NCI-H187 (cell line): Measurements from ENCODE around the gene FGD4.

Experiments used
- DNase-seq, 2 experiments: peaks; one replicate each; lab custom pipeline; 2025; lab: John Stamatoyannopoulos, UW

Gene FGD4

GRCh38 chr12:32457251-32458025 lies 58.1 kb downstream of the FGD4 start:
- DNase-seq, result no peak

GRCh38 chr12:32460638-32461037 lies 61.3 kb downstream of the FGD4 start:
- DNase-seq, result no peak

DNA sequence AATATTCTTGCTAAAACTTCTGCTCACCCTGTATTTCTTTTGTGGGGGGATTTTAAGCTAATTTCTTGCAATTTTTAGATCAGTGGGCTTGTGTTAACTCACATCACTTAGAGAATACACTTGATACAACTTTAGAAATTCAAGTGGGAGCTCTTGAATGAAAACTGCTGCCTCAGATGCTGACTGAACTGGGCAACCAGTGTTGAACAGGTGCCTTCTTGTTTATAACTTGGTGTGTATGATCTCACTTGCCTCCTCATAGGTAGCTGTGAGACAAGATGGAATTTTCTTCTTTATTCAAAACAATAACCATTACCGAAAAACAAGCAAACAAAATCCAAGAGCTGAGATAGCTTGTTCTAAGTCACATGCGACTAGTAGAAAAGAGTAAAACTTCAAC lies 63.5 kb downstream of the FGD4 start:
- DNase-seq, result no peak

DNA sequence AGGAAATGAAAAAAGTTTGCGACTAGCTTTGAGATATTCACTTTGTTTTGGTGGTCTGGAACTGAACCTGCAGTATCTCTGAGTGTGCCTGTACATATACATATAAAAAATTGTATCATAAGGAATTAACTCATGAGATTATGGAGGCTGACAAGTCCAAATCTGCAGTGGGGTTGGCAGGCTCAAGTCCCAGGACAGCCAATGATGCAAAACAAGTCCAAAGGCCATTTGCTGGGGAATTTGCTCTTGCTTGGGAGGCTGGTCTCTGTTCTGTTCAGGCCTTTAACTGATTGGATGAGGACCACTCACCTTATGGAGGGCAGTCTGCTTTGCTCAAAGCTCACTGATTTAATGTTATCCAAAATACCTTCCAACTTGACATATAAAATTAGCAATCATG lies 66.8 kb downstream of the FGD4 start:
- DNase-seq, result no peak

GRCh38 chr12:32466986-32467711 lies 67.8 kb downstream of the FGD4 start:
- DNase-seq, result no peak

DNA sequence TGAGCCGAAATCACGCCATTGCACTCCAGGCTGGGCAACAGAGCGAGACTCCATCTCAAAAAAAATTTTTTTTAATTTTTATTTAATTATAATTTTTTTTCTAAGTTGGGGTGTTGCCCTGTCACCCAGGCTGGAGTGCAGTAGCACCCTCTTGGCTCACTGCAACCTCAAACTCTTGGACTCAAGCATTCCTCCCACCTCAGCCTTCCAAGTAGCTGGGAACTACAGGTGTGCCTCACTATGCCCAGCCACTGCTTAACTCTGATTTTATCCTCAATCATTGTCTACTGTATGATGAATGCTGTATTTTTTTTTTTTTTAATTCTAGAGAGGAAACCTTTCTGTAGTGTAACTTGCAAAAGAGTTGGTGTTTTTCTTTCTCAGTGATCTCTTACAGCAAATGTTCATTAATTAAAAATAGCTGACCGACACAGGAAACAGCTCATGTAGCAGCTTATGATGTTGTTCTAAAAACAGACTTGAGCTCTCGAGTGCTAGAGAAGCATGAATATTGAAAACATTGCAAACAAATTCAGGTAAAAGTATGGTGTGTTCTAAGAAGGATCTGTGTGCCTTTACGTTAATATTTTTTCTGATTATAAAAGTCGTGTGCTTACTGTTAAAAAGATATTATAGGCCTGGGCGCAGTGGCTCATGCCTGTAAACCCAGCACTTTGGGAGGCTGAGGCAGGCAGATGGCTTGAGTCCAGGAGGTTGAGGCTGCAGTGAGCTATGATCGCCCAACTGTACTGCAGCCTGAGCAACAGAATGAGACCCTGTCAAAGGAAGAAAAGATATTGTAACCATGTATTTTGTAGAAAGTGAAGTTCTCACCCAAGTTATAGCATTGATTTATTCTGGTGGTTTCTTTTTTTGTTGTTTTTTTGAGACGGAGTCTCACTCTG lies 68.9 kb downstream of the FGD4 start:
- no peak for DNase-seq

DNA sequence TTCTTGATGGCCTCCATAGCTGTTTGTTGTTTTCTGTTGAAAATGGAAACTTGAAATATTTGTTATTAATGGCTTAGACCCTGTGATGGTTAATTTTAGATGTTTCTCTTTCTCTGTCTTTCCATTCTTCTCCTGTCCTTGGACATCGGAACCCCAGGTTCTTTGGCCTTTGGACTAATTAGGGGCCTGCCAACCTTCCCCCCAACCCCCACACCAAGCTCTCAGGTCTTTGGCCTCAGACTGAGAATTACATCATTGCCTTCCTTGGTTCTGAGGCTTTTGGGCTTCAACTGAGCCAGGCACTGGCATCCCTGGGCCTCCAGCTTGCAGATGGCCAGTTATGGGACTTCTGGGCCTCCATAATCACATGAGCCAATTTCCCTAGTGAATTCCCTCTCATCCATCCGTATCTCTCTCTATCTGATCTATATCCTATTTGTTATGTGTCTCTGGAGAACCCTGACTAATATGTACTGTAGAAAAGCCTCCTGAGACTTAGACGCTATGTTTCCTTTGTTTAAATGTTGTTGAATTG lies 71.6 kb downstream of the FGD4 start:
- DNase-seq, result no peak

GRCh38 chr12:32471591-32472001 lies 72.2 kb downstream of the FGD4 start:
- DNase-seq, result no peak

- DNase-seq, result no peak
Observed at GRCh38 chr12:32475724-32476123, 76.4 kb downstream of the FGD4 start.

DNA sequence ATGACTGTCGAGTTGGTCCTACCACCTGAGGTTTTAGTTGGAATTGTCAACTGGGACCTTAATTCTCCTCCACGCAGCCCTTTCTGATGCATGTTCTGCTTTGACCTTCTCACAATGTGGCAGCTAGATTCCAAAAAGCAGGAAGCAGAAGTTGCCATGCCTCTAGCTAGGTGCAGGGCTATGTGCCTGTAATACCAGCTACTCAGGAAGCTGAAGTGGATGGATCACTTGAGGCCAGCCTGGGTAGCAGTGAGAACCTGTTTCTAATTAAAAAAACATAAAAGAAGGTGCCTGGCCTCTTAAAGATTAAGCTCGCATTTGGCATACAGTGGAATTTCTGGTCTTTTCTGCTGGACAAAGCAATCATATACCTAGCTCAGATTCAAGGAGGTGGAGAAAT lies 77.1 kb downstream of the FGD4 start:
- no peak for DNase-seq

DNA sequence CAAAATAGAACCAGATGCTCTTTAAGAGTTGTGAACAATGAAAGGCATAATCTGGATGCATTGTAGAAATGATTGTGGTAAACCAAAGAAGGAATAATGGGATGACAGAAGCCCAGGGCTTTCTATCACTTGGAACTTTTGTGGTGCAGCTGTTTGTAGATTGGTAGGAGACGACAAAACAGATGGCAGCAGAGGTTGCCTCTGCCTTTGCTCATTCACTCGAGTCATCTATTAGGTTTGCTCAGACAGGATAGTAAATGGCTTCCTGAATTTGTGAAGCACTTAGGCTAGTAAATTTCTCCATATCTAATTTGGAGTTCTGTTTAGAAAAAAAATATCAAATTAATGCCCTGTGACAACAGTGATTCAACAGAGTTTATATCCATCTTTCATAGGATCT lies 78.4 kb downstream of the FGD4 start:
- DNase-seq, result no peak

- no peak for DNase-seq
Observed at GRCh38 chr12:32478166-32478565, 78.8 kb downstream of the FGD4 start.

DNA sequence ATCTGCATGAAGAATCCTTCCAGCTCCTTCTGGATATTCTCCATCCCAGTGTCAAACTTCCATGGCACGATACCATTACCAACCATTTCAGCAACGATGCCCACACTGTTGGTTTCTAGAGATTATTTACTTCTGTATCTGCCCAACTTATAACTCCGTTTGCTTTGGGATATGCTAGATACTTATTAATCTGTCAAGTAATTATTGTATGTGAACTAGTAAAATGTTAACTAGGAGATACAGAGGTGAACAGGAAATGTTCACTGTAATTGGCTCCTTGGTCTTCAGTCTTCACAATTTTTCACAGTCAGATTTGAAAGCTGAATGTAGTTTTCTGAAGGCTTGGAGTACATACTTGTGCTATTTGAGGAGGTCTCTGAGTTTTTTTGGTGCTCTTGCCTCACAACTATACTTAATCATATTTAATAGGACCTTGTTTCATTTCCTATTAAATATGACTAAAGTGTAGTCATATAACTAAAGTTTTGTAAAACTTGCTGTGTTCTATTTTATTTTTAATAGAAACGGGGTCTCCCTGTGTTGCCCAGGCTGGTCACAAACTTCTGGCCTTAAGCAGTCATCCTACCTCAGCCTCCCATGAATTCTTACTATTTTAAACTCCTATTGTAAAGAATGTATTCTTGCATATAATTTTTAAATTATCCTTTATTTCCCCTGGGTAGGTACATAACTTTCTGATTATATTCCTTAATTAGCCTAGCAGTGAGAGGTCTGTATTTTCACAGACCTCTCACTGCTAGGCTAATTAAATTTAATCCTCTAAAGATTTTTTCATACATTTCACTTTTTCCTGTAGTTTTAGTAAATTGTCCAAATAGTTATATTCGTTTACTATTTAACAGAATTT lies 79.7 kb downstream of the FGD4 start:
- no peak for DNase-seq

DNA sequence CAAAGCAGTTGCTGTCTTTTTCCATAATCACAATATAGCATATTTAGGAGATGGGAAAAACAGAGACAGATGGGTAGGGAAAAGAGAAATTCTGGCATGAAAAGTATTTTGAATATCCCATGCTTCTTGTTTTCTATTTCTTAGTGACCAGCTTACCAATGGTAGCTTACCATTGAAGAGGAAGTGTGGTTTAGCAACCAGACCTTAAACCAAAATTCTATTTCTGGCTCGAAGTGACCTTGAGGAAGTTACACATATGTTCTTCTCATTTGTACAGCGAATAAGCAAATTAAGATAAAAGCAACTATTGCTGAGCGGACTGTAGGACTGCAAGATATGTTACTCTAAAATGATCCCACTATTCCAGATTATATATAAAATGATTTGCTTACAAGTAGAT lies 82.9 kb downstream of the FGD4 start:
- no peak for DNase-seq

GRCh38 chr12:32483499-32483898 lies 84.1 kb downstream of the FGD4 start:
- DNase-seq, result no peak

GRCh38 chr12:32483993-32484392 lies 84.6 kb downstream of the FGD4 start:
- DNase-seq, result no peak

GRCh38 chr12:32486158-32486557 lies 86.8 kb downstream of the FGD4 start:
- no peak for DNase-seq

- no peak for DNase-seq
Observed at GRCh38 chr12:32488132-32488531, 88.8 kb downstream of the FGD4 start.

- DNase-seq, result no peak
Observed at GRCh38 chr12:32489070-32489469, 89.7 kb downstream of the FGD4 start.

GRCh38 chr12:32490801-32491200 lies 91.4 kb downstream of the FGD4 start:
- DNase-seq, result no peak

DNA sequence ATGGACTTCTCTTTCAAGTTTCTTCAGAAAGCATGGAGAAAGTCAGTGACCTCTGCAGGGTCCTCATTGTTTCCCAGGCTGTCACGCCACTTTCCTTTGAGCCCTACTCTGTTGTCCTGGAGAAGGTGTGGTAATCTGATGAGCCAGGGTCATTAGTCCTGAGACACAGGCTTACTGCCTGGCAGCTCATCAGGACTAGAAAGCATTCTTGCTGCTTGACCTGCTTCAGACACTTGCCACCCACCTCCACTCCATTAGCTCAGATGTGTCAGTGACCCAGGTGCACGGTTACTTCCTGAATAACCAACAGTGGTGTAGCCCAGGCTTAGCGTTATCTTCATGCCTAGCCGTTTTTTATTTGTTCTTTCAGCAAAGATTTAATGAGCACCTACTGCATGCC lies 93.9 kb downstream of the FGD4 start:
- no peak for DNase-seq
